ENCODE measurements around the gene SLC39A13.
A peak's percentile ranks its signal among the peaks of the same experiment; 100 is the strongest.
"Not testable (repeated sequence)": the region's sequence is repeated elsewhere in the genome, so short reads cannot be mapped to it uniquely, and the experiment has no call there.

Gene SLC39A13

GRCh38 chr11:47451436-47451835, 43.0 kb downstream of the SLC39A13 start:
- Histone ChIP-seq H2BK15ac (ENCODE audit: low read length) (no peak overlapping the region), H3K18ac (ENCODE audit: low read length) (no peak overlapping the region), H3K9me3 (replicated peaks in 1 of 2; ENCODE audit: control insufficient read depth in 2 of 2, insufficient read depth in 1 of 2, low read depth in 1 of 2, low read length in 2 of 2) (no peaks in the 10 kb centered on the region), H3K4me1 (ENCODE audit: control insufficient read depth in 2 of 2, insufficient read depth in 1 of 2, low read depth in 1 of 2, low read length in 2 of 2) (no peaks in the 10 kb centered on the region), H3K27me3 (ENCODE audit: control insufficient read depth in 3 of 3, insufficient read depth in 3 of 3, low read depth in 1 of 3, low read length in 3 of 3) (no peaks in the 10 kb centered on the region), H2BK12ac (ENCODE audit: low read length) (no peak overlapping the region), H4K91ac (ENCODE audit: low read depth, low read length, poor library complexity) (no peak overlapping the region), H3K4ac (ENCODE audit: low read length) (no peak overlapping the region), H2BK120ac (ENCODE audit: low read depth, low read length) (no peak overlapping the region), H3K14ac (ENCODE audit: low read length) (no peak overlapping the region), H3K27ac (replicated peaks; ENCODE audit: low read length) (no peak overlapping the region), H3K79me1 (ENCODE audit: low read depth, low read length) (no peaks in the 10 kb centered on the region), H2AFZ (ENCODE audit: low read length) (no peak overlapping the region), H3K36me3 (replicated peaks in 1 of 2; ENCODE audit: control insufficient read depth in 2 of 2, insufficient read depth in 2 of 2, low read length in 2 of 2) (no peaks in the 10 kb centered on the region), H2AK5ac (ENCODE audit: low read depth, low read length) (no peak overlapping the region), H2BK5ac (ENCODE audit: low read length) (no peak overlapping the region), H3K23ac (ENCODE audit: low read depth, low read length, poor library complexity) (no peak overlapping the region), H3K4me3 (ENCODE audit: low read length in 2 of 2) (no peak overlapping the region), H4K8ac (ENCODE audit: low read depth, low read length) (no peak overlapping the region), H3K9ac (ENCODE audit: low read depth, low read length, poor library complexity) (no peak overlapping the region), H3K4me2 (ENCODE audit: insufficient read depth, low read length, poor library complexity, severe bottlenecking) (no peak overlapping the region)
- no CpG with 5 or more reads among the region's 4 CpGs for WGBS, 2 donors (ENCODE audit: extremely low coverage in 2 of 2, insufficient read length in 2 of 2, insufficient replicate concordance in 1 of 2)
- no peak for DNase-seq (ENCODE audit: low spot score)

GRCh38 chr11:47451990-47452389, 43.6 kb downstream of the SLC39A13 start:
- Histone ChIP-seq H3K36me3 (replicated peaks in 1 of 2; ENCODE audit: control insufficient read depth in 2 of 2, insufficient read depth in 2 of 2, low read length in 2 of 2) (no peaks in the 10 kb centered on the region), H2BK5ac (ENCODE audit: low read length) (no peak overlapping the region), H3K4me1 (ENCODE audit: control insufficient read depth in 2 of 2, insufficient read depth in 1 of 2, low read depth in 1 of 2, low read length in 2 of 2) (no peaks in the 10 kb centered on the region), H3K27me3 (ENCODE audit: control insufficient read depth in 3 of 3, insufficient read depth in 3 of 3, low read depth in 1 of 3, low read length in 3 of 3) (no peaks in the 10 kb centered on the region), H2BK15ac (ENCODE audit: low read length) (no peak overlapping the region), H3K79me1 (ENCODE audit: low read depth, low read length) (no peaks in the 10 kb centered on the region), H3K23ac (ENCODE audit: low read depth, low read length, poor library complexity) (no peak overlapping the region), H3K9ac (ENCODE audit: low read depth, low read length, poor library complexity) (no peak overlapping the region), H3K18ac (ENCODE audit: low read length) (no peak overlapping the region), H3K4me2 (ENCODE audit: insufficient read depth, low read length, poor library complexity, severe bottlenecking) (no peak overlapping the region), H3K9me3 (replicated peaks in 1 of 2; ENCODE audit: control insufficient read depth in 2 of 2, insufficient read depth in 1 of 2, low read depth in 1 of 2, low read length in 2 of 2) (no peaks in the 10 kb centered on the region), H2BK120ac (ENCODE audit: low read depth, low read length) (no peak overlapping the region), H3K4me3 (ENCODE audit: low read length in 2 of 2) (no peak overlapping the region), H4K8ac (ENCODE audit: low read depth, low read length) (no peak overlapping the region), H2AFZ (ENCODE audit: low read length) (no peak overlapping the region), H3K14ac (ENCODE audit: low read length) (no peak overlapping the region), H2BK12ac (ENCODE audit: low read length) (no peak overlapping the region), H3K4ac (ENCODE audit: low read length) (no peak overlapping the region), H4K91ac (ENCODE audit: low read depth, low read length, poor library complexity) (no peak overlapping the region), H3K27ac (replicated peaks; ENCODE audit: low read length) (no peak overlapping the region), H2AK5ac (ENCODE audit: low read depth, low read length) (no peak overlapping the region)
- WGBS, 2 donors (ENCODE audit: extremely low coverage in 2 of 2, insufficient read length in 2 of 2, insufficient replicate concordance in 1 of 2): no CpG with 5 or more reads among the region's 4 CpGs
- DNase-seq (ENCODE audit: low spot score): no peak

- Histone ChIP-seq H3K79me1 (ENCODE audit: low read depth, low read length) (no peaks in the 10 kb centered on the region), H3K9me3 (replicated peaks in 1 of 2; ENCODE audit: control insufficient read depth in 2 of 2, insufficient read depth in 1 of 2, low read depth in 1 of 2, low read length in 2 of 2) (no peaks in the 10 kb centered on the region), H2BK15ac (ENCODE audit: low read length) (no peak overlapping the region), H3K36me3 (replicated peaks in 1 of 2; ENCODE audit: control insufficient read depth in 2 of 2, insufficient read depth in 2 of 2, low read length in 2 of 2) (no peaks in the 10 kb centered on the region), H2AK5ac (ENCODE audit: low read depth, low read length) (no peak overlapping the region), H3K18ac (ENCODE audit: low read length) (no peak overlapping the region), H3K27ac (replicated peaks; ENCODE audit: low read length) (no peak overlapping the region), H3K4ac (ENCODE audit: low read length) (no peak overlapping the region), H3K4me1 (ENCODE audit: control insufficient read depth in 2 of 2, insufficient read depth in 1 of 2, low read depth in 1 of 2, low read length in 2 of 2) (no peaks in the 10 kb centered on the region), H2BK120ac (ENCODE audit: low read depth, low read length) (no peak overlapping the region), H3K9ac (ENCODE audit: low read depth, low read length, poor library complexity) (no peak overlapping the region), H4K8ac (ENCODE audit: low read depth, low read length) (no peak overlapping the region), H2AFZ (ENCODE audit: low read length) (no peak overlapping the region), H4K91ac (ENCODE audit: low read depth, low read length, poor library complexity) (no peak overlapping the region), H3K23ac (ENCODE audit: low read depth, low read length, poor library complexity) (no peak overlapping the region), H3K4me3 (ENCODE audit: low read length in 2 of 2) (no peak overlapping the region), H3K14ac (ENCODE audit: low read length) (no peak overlapping the region), H3K4me2 (ENCODE audit: insufficient read depth, low read length, poor library complexity, severe bottlenecking) (no peak overlapping the region), H2BK5ac (ENCODE audit: low read length) (no peak overlapping the region), H3K27me3 (ENCODE audit: control insufficient read depth in 3 of 3, insufficient read depth in 3 of 3, low read depth in 1 of 3, low read length in 3 of 3) (no peaks in the 10 kb centered on the region), H2BK12ac (ENCODE audit: low read length) (no peak overlapping the region)
- no CpG with 5 or more reads among the region's 8 CpGs for WGBS, 2 donors (ENCODE audit: extremely low coverage in 2 of 2, insufficient read length in 2 of 2, insufficient replicate concordance in 1 of 2)
- DNase-seq (ENCODE audit: low spot score): no peak
Observed at GRCh38 chr11:47453365-47453764, 45.0 kb downstream of the SLC39A13 start.

- H3K14ac ChIP-seq (ENCODE audit: low read length); H4K91ac ChIP-seq (ENCODE audit: low read depth, low read length, poor library complexity); H3K4me3 ChIP-seq (ENCODE audit: low read length in 2 of 2); H2BK12ac ChIP-seq (ENCODE audit: low read length); H3K9me3 ChIP-seq (replicated peaks in 1 of 2; ENCODE audit: control insufficient read depth in 2 of 2, insufficient read depth in 1 of 2, low read depth in 1 of 2, low read length in 2 of 2); H3K23ac ChIP-seq (ENCODE audit: low read depth, low read length, poor library complexity); H3K27me3 ChIP-seq (ENCODE audit: control insufficient read depth in 3 of 3, insufficient read depth in 3 of 3, low read depth in 1 of 3, low read length in 3 of 3); H2BK120ac ChIP-seq (ENCODE audit: low read depth, low read length); H2AFZ ChIP-seq (ENCODE audit: low read length); H4K8ac ChIP-seq (ENCODE audit: low read depth, low read length); H2AK5ac ChIP-seq (ENCODE audit: low read depth, low read length); H3K4me2 ChIP-seq (ENCODE audit: insufficient read depth, low read length, poor library complexity, severe bottlenecking); H3K36me3 ChIP-seq (replicated peaks in 1 of 2; ENCODE audit: control insufficient read depth in 2 of 2, insufficient read depth in 2 of 2, low read length in 2 of 2); H2BK15ac ChIP-seq (ENCODE audit: low read length); H2BK5ac ChIP-seq (ENCODE audit: low read length); H3K27ac ChIP-seq (replicated peaks; ENCODE audit: low read length); H3K18ac ChIP-seq (ENCODE audit: low read length); H3K4me1 ChIP-seq (ENCODE audit: control insufficient read depth in 2 of 2, insufficient read depth in 1 of 2, low read depth in 1 of 2, low read length in 2 of 2); H3K79me1 ChIP-seq (ENCODE audit: low read depth, low read length); H3K9ac ChIP-seq (ENCODE audit: low read depth, low read length, poor library complexity); H3K4ac ChIP-seq (ENCODE audit: low read length): not testable (repeated sequence)
- peak; percentile 52 for DNase-seq (ENCODE audit: low spot score)
- no CpG with 5 or more reads among the region's 8 CpGs for WGBS, 2 donors (ENCODE audit: extremely low coverage in 2 of 2, insufficient read length in 2 of 2, insufficient replicate concordance in 1 of 2)
Observed at GRCh38 chr11:47454258-47454671, 45.9 kb downstream of the SLC39A13 start.

Data from neuronal stem cell (in vitro differentiated cells).